T follicular helper cell (primary cell): ENCODE results near the gene NUP43.
"Not testable (repeated sequence)": the region's sequence is repeated elsewhere in the genome, so short reads cannot be mapped to it uniquely, and the experiment has no call there.

Experiments used
- DNase-seq: peaks from one replicate; pipeline ENCODE4 v3.0.0-alpha.2; 2020; ENCODE audit warnings: low read depth
- total RNA-seq, 2 experiments: gene quantifications; one replicate each; lab custom pipeline; 2026; lab: John Stamatoyannopoulos, UW

NUP43 gene, protein sequence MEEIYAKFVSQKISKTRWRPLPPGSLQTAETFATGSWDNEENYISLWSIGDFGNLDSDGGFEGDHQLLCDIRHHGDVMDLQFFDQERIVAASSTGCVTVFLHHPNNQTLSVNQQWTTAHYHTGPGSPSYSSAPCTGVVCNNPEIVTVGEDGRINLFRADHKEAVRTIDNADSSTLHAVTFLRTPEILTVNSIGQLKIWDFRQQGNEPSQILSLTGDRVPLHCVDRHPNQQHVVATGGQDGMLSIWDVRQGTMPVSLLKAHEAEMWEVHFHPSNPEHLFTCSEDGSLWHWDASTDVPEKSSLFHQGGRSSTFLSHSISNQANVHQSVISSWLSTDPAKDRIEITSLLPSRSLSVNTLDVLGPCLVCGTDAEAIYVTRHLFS
- total RNA-seq = 52.2 to 77.2 reads per million in 2 experiments

DNA sequence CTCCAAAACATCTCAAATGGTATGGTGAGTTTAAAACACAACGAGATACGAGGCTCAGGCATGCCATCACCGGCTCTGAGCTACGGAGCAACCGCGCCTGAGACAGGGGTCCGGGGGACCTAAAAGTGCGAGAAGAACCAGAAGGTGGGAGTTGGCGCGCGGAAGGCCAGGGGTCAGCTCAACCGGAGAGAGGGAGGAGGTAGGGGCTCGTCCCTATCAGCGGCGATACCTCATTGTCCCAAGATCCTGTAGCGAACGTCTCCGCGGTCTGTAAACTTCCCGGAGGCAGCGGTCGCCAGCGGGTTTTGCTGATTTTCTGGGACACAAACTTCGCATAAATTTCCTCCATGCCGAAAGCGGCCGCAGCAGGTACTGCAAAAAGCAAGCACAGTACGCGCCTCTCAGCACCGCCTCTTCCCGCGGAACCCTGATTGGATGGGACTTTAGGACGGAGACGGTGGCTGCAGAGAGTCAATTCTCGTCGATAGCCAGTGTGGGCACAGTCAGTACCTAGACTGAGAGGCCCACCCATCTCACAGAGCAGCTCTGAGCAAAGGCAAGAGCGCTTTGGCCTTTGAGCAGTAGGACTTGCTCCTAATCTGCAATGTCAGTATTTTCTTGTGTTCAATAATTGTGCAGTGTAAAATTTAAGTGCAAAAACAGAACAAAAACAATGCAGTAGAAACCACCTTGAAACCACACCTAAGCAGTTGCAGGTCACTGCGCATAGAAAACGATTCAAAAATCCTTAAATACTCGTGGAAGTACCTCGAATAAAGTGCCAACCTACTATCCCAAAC, at the start of gene NUP43:
Gene NUP43 (minus strand): TSS at position 383 of the 800 bp plus-strand sequence. CDS start 34 bp downstream, at position 349.
- DNase-seq = peak; percentile 84

DNA sequence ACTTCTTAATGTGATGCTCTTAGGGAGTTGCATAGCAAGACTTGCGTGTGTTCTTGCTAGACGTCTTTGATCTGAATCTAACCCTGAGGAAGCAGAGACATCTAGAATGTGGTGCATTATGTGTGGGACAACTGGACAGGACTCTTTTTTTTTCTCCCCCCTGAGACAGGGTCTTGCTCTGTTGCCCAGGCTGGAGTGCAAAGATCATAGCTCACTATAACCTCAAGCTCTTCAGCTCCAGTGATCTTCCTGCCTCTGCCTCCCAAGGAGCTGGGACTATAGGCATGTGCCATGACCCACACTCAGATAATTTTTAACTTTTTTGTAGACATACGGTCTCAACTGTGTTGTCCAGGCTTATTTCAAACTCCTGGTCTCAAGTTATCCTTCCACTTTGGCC, 37.2 kb upstream of the NUP43 start:
- no peak for DNase-seq

DNA sequence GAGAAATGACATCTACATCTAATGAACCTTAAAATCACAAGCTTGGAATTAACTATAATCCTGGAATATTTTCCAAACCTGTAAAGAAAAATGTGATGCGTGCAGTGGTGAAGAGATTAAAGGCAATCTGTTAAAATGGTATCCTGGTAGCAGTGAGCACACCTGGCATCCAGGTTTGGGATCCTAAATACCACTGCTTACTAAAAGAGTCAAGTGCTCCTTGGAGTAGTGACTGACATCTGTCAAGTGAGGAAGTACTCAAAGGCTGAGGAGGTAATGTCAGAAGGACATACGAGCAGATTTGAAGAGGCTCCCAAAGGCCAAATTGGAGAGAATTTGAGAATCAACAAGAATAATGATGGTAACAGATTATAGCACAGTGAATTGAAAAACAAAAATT, 36.0 kb upstream of the NUP43 start:
- no peak for DNase-seq

DNA sequence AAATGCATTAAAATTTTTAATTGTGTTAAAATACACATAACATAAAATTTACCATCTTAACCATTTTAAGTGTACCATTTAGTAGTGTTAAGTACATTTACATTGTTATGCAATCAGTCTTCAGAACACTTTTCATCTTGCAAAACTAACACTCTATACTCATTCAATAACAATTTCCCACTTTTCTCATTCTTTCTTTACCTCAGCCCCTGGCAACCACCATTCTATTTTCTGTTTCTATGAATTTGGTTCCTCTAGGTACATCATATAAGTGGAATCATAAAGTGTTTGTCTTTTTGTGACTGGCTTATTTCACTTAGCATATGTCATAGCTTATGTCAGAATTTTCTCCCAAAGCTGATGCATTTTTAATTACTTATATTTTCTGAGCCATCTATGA, 35.4 kb upstream of the NUP43 start:
- DNase-seq = no peak

DNA sequence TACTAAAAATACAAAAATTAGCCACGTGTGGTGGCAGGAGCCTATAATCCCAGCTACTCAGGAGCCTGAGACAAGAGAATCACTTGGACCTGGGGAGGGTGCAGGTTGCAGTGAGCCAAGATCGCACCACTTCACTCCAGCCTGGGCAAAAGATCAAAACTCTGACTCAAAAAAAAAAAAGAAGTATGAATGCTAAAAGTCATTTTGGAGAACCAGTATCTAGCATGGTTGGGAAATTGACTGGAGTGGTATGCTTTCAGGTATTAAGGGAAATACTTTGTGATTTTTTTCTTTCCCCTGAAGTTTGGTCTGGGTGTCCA, 33.3 kb upstream of the NUP43 start:
- DNase-seq = no peak

DNA sequence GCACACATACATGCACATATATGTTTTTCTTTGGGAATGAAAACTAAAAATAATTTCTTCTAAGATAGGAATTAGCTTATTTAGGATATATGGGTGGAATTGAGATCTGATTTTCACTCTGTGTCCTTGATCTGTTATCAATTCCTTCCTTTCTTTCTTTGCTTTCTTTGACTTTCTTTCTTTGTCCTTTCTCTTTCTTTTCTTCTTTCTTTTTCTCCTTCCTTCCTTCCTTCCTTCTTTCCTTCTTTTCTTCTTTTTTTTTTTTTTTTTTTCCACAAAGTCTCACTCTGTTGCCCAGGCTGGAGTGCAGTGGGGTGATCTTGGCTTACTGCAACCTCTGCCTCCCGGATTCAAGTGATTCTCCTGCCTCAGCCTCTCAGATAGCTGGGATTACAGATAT, 31.3 kb upstream of the NUP43 start:
- no peak for DNase-seq

DNA sequence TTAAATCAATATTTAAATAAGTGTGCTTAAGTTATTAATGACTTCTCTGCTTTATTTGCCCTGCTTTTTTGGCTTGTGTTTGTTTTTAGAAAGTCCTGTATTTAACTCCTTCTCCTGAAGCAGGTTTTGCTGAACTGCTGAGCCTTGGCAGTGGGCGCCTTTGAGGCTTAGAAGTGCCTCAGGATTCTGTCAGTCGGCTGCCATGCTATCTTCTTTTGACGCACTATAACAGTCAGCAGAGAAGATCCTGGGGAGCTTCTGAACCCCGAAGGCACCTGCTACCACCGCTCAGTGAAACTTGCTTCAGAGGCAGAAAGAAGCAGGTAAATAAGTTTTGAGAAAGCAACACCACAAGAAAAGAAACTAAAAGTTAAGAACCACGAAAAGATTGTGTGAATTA, 25.6 kb upstream of the NUP43 start:
- no peak for DNase-seq

DNA sequence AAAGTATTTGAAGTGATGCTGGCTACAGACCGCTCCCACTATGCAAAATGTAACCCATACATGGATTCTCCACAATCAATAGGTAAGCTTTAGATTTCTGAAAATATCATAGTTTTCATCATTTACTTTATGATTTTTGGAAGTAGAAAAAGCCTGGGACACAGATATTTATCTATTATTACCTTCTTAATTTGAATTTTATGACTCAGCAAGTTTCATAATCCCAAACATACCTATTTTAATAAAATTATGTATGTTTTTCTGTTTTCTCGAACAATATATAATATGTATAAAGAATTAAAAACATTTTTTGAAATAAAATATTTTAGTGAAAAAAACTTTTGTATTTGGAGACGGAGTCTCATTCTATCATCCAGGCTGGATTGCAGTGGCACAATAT, 24.9 kb upstream of the NUP43 start:
- DNase-seq = no peak

DNA sequence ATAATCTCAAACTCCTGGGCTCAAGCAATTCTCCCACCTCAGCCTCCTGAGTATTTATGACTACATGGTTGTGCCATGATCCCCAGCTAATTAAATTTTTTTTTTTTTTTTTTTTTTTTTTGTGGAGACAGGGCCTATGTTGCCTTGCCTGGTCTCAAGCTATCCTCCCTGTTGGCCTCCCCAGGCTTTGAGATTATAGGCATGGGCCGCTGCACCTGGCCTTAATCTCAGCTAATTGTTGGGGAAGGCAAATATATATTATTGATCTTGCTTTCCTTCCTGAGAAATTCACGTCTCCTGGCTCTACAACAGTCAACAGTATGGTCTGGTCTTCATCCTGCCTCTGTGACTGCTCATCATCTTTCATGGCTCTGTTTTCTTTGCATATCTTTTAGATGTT, 23.3 kb upstream of the NUP43 start:
- DNase-seq = no peak

DNA sequence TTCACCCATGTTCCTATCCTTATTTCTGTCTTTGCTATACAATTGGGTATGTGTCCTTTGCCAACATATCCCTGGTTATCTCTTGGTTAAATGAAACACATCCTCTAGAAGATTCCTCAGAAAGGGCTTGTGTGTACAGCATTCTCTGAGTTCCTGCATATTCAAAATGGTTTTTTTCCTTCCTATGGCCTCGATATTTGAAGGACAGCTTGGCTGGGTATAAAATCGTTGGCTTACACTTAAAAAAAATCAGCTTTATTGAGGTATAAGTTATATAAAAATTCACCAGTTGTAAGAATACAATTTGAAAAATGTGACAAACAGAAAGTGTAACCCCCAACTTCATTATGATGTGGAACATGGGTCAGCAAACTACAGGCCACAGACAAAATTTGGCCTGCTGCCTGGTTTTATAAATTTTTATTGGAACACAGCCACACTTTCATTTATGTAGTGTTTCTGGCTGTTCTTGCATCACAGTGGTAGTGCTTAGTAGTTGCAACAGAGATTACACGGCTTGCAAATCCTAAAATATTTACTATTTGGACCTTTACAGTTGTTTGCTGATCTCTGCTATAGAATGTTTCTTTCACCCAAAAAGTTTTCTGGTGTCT, 19.9 kb upstream of the NUP43 start:
- no peak for DNase-seq

DNA sequence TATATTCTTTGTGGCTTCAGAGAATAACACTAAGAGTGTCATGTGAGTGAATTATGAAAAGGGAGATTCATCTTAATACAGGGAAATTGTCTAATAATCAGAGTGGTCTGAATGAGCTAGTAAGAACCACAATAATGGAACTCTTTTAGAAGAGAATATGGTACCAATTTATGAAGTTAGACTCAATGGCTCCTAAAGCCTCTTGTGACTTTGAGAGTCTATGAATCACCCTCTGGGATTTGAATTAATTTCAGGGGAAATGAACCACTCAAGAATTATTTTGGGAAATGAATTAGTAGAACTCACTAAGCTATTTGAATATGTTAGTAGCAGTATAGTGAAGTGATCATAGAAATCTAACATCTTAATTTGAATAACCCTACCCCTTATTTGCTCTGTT, 17.5 kb upstream of the NUP43 start:
- DNase-seq = no peak

DNA sequence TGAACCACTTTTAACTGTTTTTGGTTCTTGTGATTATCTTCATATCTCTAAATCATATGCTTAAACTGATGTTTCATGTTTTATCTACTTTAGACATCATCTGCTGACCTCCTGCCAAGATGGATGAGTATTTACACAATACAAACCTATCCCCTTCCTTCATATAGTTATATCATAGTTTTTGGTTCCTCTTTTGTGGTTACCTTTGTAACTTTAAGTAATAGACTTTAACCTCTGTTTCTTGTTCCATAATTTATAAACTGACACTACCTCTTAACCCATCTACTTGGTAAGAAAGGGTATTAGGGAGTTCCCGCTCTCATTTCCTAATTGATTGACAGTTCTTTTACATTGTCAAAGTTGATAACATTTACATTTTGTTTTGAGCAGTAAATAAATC, 15.1 kb upstream of the NUP43 start:
- no peak for DNase-seq

DNA sequence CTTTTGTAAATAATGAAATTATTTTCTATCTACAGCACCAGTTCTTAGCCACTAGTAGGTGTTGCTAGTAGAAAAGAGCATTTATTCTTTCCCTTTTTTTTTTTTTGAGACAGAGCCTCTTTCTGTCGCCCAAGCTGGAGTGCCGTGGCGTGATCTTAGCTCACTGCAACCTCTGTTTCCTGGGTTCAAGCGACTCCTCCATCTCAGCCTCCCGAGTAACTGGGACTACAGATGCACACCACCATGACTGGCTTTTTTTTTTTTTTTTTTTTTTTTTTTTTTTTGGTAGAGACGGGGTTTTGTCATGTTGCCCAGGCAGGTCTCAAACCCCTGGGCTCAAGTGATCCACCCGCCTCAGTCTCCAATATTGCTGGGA, 9.9 kb upstream of the NUP43 start:
- no peak for DNase-seq

DNA sequence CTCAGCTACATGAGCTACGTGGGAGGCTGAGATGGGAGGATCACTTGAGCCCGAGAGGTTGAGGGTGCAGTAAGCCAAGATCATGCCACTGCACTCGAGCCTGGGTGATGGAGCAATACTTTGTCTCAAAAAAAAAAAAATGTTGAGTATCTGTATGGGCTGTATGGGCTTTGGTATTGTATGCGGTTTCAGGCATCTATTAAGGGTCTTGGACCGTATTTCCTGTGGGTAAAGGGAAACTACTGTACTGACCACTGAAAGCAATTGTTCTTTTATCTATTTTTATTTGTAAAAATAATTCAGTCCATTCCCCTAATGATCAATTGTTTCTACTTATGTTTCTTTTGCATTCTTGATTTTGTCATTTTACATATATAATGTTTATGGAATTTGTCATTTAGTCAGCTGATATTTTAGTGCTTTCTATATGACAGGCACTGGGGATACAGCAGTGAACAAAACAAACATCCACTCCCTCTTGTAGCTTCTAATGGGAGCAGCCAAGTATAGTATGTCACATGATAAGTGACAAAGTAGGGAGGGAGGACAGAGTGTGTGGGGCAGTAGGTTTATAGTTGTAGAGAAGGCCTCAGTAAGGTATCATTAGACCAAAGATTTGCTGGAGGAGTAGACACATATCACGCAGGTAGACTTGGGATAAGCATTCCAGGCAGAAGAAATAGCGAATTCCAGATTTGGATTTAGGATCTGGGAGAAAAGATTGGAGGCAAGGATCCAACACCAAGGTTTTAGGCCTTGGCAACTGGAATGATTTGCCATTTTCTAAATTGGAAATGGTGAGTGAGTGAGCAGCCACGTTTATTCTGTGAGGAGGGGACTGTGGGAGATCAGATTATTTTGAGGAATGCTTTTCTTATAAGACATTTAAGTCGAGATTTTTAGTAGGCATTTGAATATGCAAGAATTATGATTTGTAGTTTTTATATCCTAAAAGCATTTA, 9.3 kb upstream of the NUP43 start:
- no peak for DNase-seq

DNA sequence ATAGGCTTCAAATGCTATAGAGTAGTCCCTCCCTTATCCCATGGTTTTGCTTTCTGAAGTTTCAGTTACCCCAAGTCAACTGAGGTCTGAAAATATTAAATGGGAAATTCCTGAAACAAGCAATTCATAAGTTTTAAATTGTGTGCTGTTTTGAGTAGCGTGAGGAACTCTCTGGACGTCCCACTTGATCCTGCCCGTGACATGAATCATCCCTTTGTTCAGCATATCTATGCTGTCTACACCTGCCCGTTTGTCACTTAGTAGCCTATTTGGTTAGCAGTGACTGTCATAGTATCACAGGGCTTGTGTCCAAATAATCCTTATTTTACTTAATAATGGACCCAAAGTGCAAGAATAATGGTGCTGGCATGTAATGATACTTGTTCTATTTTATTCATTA, 8.2 kb upstream of the NUP43 start:
- no peak for DNase-seq

DNA sequence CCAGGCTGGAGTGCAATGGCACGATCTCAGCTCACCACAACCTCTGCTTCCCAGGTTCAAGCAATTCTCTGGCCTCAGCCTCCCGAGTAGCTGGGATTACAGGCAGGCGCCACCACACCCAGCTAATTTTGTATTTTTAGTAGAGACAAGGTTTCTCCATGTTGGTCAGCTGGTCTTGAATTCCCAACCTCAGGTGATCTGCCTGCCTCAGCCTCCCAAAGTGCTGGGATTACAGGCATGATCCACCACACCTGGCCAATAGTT, 7.0 kb upstream of the NUP43 start:
- DNase-seq = not testable (repeated sequence)

DNA sequence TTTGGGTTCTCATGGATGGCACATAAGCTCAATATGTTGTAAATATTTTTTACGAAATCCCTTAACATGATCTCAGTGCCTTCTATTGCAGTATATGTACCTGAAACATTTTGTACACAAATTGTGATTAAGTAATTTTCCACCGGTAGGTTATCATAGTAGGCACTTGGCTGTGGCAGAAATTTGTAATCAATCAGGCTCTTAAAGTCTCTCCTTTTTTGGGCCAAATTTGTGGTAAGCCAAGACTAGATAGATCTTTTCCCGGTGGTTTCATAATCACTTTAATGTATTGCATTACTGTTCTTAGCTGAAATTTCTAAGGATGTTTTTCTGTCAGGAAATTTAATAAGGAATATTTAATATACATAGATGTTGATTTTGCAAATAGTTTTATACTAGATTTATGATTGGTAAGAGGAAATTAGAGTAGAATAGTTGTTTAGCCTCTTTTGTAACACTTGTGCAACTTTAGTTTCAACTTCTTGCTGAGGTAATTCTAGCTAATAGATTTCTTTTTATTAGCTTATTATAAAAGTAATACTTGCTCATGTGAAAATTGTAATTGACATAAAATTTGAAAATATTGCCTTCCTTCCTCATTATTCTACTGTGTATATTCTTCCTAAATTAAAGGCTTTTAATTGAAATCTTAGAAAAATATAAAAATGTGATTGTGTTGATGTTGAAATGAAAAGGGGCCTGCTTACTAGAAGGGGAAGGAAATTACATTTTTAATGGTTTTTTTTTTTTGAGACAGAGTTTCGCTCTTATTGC, 6.5 kb upstream of the NUP43 start:
- DNase-seq = no peak

DNA sequence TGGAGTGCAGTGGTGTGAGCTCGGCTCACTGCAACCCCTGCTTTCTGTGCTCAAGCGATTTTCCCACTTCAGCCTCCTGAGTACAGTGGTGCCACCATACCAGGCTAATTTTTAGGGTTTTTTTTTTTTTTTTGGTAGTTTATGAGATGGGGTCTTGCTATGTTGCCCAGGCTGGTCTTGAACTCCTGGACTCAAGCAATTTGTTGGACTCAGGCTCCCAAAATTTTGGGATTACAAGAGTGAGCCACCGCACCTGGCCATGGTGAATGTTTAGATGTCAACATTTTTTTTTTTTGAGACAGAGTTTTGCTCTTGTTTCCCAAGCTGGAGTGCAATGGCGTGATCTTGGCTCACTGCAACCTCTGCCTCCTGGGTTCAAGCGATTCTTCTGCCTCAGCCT, 5.6 kb upstream of the NUP43 start:
- DNase-seq = not testable (repeated sequence)

DNA sequence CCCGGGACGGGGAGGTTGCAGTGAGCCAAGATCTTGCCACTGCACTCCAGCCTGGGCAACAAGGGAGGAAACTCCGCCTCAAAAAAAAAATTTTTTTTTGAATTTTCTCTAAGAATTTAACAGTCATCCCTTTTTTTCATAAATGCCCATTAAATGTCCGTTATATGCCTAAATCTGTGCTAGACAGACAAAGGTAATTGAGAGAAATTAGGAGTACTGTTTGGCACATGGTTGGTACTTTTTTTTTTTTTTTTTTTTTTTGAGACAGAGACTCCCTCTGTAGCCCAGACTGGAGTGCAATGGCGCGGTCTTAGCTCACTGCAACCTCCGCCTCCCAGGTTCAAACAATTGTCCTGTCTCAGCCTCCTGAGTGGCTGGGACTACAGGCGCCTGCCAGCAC, 4.9 kb upstream of the NUP43 start:
- DNase-seq = no peak

DNA sequence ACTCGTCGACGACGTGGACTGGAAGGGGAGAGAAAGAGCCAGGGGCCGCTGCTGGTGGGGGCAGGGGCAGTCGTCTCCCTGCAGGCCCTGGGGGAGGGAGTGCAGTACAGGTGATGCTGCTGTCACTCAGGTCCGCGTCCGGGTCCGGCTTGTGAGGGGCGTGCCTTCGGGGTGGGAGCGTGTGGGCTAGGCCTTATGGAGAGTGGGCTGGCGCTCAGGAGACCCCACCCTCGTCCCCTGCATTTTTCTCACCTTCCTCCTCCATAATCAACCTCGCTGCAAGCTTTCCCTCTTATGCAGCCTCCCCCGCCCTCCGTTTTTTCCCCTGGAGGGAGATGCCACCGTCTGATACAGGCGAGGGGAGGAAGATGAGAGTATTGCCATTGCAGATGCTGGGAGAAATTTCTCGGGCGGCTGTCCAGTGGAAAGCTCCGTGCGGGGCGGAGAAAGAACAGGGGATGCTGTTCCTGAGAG, 3.8 kb upstream of the NUP43 start:
- peak; percentile 19 for DNase-seq

DNA sequence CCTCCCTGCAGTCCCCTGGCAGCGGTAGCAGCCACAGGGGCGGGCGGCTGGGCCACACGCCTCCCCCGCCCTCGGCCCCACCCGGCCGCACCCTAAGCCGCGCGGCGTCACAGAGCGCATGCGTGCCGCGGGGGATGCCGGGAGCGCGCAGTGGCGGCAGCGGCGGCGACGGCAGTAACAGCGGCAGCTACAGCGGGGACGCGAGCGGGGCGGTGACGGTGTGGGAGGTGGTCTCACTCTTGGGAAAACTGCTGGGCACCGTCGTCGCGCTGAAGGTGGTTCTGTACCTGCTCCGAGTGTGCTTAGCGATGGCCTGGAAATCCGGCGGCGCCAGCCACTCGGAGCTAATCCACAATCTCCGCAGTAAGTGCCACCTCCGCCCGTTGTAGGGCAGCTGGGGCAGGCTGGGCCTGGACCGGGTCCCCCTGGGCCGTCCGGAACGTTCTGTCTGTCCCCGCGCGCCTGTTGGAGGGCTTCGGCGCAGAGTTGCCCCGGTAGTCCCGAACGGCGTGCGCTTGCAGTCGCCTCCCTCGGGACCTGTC, 3.3 kb upstream of the NUP43 start, which contains the start of gene PCMT1:
Gene PCMT1 (plus strand): TSS at position 148 of the 542 bp plus-strand sequence. CDS start 161 bp downstream, at position 309.
- peak; percentile 83 for DNase-seq
